HG03378 (cell line): ENCODE results near the gene ACP7.
"Not testable (repeated sequence)": the region's sequence is repeated elsewhere in the genome, so short reads cannot be mapped to it uniquely, and the experiment has no call there.

Experiments
- ATAC-seq: cut with Tn5 transposase; IDR thresholded peaks from one replicate; pipeline ENCODE4 v1.9.1; 2021; ENCODE audit warnings: mild to moderate bottlenecking, moderate library complexity; ENCODE audit not compliant: unreplicated experiment

Gene ACP7

DNA sequence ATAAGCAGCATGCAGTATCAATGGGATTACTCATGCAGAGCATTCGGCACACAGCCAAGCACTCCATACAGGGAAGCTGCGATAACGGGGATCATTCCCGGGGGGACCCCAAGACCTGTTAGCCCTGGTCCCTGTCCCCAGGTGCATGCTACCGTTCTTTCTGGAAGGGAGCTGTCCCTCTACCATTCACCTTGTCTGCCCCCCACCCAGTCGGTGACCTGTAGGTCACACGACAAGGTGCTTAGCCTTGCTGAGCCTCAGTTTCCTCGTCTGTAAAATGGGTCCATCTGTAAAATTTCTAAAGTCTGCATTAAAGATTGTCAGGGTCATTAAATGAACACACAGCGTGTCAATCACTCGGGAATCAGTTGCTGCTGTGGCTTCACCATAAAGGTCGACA, 6.8 kb upstream of the ACP7 start:
- ATAC-seq = no peak

DNA sequence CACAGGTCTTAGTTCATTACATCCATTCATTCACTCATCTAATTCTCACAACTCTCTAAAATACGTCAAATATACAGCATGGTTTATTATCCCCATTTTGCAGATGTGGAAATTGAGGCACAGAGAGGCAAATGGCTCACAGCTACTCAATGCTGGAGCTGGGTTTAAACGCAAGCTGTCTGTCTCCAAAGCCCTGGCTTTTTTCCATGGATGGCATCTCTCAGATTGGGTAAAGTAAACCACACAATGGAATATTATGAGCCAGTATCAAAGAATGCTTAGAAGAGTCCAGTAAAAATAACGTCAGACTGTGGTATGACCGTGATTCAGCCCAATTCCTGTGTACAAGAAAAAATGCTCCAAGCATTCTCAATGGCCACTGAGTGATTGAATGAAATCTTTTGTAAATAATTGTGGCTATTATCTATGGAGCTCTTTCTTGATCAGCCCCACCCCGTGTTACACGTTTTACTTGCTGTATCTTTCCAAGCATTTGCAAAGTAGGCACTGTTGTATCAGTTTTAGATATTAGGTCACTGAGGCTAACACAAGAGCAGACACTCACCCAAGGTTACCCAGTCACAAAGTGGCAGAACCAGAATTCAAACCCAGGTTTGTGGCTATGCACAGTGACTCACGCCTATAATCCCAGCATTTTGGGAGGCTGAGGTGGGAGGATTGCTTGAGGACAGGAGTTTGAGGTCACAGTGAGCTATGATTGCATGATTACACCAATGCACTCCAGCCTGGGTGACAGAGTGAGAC, 5.5 kb upstream of the ACP7 start:
- ATAC-seq = no peak

DNA sequence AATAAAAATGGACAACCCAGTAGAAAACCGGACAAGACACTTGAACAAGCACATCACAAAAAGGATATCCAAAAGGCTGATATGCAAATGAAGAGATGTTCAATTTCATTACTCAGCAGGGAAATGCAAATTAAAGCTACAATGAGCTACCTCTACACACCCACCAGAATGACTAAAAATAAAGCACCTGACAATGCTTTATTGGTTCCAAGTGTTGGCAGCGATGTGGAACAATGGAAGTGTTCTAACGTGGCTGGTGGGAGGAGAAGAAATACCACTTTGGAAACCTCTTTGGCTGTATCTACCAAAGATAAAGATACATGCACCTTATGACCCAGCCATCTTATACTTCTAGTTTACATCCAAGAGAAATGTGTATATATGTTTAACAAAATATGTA, 3.7 kb upstream of the ACP7 start:
- ATAC-seq = no peak

DNA sequence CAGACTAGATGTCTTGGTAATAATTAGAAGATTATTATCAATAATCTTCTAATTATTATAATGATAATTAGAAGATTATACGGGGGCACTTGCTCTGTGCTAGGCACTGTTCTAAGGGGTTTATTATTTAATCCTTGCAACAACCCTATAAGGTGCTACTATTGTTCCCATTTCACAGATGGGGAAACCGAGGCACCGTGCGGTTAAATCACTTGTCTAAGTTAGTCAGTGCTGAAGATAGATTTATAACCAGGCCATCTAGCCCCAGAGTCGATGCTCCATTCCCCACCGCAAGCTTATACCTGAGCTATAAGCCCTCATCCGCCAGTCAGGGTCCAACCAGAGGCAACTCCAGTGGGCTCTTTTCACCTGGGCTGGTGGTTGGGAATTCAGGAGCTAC, 2.0 kb upstream of the ACP7 start:
- no peak for ATAC-seq

DNA sequence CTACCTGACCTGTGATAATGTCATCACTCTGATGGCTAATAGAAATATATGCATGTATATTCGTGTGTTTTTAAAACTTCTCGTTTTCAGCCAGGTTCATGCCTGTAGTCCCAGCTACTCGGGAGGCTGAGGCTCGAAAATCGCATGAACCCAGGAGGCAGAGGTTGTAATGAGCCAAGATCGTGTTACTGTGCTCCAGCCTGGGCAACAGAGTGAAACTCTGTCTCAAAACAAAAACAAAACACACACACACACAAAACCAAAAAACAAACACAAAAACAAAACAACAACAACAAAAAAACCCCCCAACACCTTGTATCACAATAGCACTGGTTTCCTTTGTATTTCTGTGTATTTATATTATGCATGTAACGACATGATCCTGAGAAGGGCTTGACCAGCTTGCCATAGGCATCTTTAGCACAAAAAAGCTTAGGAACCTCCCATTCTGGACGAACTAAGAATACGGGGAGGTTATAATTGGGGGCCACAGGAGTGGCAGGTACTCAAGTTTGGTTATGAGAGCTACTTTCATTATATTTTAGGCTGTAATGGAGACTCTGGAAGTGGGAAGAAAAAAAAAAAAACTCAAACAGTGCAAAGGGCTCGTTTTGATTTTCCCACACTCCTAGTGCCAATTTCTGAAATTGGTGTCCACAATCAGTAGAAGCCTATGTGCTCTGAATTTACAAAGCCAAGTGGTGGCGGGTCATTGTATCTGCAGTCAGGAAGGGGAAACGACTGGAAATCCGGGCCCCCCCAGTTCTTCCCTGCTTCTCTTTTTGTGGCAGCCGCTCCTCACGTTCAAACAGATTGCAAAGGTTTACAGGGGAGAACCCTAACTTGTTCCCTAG, 1.2 kb upstream of the ACP7 start:
- no peak for ATAC-seq

DNA sequence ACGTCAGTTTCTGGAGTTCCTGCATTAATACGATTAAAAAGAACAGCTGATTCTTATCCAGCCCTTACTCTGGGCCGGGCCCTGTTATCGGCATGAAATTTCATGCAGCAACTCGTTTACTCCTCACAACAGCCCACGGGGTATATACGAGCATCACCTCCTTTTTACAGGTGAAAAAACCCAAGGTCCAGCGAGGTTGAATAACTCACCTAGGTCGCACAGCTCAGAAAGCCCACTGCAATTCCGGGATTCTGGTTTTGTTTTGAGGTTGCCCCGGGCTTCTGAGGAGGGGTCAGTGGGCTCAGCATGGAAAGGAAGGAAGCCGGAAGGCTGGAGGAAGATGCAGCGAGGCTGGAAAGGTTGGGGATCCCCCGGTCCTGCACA, 577 bp upstream of the ACP7 start:
- no peak for ATAC-seq

DNA sequence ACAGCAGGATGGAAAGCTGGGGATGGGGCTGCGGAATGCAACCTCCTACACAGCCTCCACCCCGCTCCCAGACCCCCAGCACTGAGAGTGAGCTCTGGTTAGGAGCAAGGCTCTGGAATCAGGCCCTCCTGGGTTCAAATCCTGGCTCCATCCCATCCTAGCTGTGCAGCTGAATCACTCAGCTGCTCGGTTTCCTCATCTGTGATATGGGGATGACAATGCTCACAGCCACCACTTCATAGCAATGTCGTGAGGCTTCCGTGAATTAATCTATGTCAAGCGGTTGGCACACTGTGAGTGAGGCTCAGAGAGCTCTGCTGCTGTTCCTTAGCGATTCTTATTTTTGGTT, 538 bp downstream of the ACP7 start:
- ATAC-seq = no peak

DNA sequence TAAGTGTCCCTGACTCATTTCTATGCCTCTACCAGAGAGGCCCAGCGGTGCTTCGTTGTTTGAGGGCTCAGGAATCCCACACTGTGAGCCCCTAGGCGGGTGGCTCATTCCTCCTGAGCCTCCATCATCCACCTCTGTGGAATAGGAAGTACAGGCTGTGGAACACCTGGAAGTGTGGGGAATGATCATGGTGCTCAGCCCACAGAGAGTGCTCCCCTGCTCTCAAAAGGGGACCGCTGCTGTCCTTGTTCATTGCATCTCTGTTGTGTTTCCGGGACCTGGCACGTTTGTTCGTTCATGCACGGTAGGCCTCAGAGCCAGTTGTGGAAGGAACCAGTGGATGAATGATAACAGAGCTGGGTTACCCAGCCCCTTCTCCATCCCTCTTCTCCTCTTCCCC, 1.2 kb downstream of the ACP7 start:
- no peak for ATAC-seq

DNA sequence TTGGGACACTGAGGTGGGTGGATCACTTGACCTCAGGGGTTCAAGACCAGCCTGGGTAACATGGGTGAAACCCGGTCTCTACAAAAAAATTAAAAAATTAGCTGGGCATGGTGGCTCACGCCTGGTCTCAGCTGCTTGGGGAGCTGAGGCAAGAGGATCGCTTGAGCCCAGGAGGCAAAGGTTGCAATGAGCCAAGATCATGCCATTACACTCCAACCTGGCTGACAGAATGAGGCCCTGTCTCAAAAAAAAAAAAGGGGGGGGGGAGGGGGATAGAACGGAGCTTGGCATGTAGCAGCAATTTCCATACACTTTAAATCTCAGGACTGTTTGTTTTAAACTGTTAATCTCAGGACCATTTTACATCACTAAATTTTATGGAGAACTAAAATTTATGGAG, 2.2 kb downstream of the ACP7 start:
- ATAC-seq = no peak

DNA sequence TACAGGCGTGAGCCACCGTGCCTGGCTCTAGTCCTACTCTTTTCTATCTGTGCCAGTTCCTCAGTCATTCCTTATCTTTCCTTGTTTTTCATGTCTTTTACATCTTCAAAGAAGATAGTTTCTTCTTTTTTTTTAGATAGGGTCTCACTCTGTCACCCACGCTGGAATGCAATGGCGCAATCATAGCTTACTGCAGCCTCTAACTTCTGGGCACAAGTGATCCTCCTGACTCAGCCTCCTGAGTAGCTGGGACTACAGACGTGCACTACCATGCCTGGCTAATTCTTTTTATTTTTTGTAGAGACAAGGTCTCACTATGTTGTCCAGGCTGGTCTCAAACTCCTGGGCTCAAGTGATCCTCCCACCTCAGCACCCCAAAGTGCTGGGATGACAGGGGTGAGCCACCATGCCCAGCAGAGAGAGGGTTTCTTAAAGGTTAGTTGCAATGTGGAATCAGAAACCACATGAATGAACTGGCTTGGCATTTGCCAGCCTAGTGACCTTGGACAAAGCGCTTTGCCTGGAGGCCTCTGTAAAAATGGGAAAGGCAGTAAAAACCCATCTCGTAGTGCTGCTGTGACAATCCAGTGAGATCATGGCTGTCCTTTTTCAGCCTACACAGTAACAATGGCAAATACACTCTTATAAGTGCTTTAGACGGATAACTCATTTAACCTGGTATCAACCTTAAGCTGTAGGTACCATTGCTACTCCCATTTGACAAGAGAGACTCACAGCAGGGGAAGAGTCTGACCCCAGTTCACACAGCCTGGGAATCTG, 3.9 kb downstream of the ACP7 start:
- ATAC-seq = no peak

DNA sequence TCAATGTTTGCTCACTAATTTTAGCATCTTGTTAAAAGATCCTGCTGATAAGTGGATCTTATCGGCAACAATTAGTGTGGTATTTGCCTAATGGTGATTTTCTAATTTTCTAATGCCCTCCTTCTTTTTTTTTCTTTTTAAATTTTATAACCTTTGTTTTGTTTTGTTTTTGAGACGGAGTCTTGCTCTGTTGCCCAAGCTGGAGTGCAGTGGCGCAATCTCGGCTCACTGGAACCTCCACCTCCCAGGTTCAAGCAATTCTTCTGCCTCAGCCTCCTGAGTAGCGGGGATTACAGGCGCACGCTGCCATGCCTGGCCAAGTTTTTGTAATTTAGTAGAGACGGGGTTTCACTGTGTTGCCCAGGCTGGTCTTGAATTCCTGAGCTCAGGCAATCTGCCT, 5.8 kb downstream of the ACP7 start:
- not testable (repeated sequence) for ATAC-seq

DNA sequence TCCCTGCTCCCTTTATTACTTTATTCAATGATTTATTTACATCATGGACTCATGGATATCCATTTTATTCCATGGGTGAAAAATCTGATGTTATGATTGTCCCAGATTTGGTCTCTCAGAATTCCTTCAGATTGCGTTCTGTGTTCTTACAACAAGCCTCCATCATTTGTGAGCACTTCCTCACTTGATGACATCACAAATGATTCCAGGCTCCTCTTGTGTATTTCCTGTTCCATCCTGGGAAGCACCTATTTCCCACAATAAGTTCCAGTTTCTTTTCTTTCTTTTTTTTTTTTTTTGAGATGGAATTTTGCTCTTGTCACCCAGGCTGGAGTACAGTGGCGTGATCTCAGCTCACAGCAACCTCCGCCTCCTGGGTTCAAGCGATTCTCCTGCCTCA, 6.7 kb downstream of the ACP7 start:
- ATAC-seq = no peak

DNA sequence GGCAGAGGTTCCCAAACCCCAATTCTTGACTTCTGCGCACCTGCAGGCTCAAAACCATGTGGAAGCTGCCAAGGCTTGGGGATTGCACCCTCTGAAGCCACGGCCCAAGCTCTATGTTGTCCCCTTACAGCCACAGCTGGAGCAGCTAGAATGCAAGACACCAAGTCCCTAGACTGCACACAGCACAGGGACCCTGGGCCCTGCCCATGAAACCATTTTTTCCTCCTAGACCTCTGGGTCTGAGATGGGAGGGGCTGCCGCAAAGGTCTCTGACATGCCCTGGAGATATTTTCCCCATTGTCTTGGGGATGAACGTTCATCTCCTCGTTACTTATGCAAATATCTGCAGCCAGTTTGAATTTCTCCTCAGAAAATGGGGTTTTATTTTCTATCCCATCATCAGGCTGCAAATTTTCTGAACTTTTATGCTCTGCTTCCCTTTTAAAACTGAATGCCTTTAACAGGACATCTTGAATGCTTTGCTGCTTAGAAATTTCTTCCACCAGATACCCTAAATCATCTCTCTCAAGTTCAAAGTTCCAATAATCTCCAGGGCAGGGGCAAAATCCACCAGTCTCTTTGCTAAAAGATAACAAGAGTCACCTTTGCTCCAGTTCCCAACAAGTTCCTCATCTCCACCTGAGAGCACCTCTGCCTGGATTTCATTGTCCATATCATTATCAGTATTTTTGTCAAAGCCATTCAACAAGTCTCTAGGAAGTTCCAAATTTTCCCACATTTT, 11.8 kb downstream of the ACP7 start:
- not testable (repeated sequence) for ATAC-seq

DNA sequence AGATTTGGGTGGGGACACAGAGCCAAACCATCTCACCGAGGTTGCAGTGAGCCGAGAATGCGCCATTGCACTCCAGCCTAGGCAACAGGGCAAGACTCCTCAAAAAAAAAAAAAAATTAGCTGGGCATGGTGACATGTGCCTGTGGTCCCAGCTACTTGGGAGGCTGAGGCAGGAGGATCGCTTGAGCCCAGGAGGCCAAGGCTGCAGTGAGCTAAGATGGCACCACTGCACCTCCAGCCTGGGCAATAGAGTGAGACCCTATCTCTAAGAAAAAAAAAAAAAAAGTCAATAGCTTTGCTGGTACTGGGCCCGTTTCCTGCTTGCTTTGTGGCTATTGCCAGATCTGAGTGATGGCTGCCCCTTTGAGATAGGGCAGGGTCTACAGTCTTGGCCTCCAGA, 13.1 kb downstream of the ACP7 start:
- no peak for ATAC-seq

DNA sequence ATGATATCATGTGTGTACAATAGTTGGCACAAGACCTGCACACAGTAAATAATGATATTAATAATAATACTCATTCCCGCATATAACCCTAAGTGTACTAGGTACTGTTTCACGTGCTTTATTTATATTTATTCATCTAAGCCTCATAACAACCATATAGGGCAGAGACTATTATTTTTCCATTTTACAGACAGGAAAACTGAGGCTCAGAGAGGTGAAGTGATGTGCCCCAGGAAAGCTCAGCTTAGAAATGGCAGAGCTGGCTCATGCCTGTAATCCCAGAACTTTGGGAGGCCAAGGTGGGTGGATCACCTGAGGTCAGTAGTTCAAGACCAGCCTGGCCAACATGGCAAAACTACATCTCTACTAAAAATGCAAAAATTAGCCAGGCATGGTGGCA, 13.6 kb downstream of the ACP7 start:
- no peak for ATAC-seq

DNA sequence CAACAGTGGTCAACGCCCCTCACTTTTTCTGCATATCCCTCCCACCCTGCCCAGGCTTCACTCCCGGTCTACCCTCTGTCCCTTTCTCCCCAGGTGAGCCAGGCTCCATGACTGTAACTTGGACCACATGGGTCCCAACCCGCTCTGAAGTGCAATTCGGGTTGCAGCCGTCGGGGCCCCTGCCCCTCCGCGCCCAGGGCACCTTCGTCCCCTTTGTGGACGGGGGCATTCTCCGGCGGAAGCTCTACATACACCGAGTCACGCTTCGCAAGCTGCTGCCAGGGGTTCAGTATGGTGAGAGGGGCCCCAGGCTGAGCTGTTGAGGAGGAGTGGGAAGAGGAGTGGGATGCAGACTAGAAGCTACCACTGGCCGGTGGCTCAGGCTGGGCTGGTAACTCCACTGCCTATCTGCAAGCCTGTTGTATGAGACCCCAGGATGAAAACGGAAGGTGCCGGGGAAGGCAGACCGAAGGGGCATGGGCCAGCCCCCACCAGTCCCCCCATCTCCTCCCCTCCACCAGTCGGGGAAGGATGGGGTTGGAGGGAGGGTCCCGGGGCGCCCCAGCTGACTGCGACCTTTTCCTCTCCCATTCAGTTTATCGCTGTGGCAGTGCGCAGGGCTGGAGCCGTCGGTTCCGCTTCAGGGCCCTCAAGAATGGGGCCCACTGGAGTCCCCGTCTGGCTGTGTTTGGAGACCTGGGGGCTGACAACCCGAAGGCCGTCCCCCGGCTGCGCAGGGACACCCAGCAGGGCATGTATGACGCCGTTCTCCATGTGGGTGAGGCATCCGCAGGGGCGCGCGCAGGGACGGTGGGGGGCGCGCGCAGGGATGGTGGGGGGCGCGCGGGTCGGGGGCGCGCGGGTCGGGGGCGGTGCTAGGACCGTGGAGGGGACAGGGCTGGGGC, 14.4 kb downstream of the ACP7 start:
- ATAC-seq = no peak

DNA sequence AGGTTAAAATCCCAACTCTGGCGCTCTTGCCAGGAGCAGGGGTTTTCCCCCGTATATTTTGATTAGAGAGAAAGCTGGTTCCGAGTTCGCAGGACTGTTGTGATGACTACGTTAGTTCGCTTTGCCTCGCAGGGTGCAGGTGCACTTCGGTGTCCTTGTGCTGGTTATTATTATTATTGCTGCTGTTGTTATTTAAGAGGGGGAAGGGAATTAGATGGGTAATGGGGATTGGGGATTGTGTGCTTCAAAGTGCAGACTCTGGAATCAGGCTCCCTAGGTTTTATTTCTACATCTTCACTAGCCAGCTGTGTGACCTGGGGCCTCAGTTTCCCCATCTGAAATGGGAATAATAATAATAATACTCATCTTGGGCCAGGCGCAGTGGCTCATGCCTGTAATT, 15.2 kb downstream of the ACP7 start:
- no peak for ATAC-seq

DNA sequence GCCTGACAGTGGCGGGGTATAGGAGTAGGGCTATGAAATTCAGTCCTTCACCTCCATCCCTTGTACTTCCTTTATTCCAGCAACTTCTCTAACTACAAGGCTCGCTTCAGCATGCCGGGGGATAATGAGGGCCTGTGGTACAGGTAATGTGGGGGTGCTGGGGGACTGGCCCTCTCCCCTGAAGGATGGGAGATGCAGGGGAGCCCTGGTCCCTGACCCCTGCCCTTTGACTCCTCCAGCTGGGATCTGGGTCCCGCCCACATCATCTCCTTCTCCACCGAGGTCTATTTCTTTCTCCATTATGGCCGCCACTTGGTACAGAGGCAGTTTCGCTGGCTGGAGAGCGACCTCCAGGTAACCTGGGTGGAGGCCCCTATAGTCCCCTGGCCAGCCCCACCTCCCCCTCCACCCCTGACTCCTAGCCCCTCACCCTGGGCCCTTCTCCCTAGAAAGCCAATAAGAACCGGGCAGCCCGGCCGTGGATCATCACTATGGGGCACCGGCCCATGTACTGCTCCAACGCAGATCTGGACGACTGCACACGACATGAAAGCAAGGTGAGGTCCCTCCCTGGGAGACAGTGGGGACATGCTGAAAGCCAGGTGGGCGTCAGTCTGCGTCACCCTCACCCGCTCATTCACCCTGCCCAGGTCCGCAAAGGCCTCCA, 16.5 kb downstream of the ACP7 start:
- ATAC-seq = no peak

DNA sequence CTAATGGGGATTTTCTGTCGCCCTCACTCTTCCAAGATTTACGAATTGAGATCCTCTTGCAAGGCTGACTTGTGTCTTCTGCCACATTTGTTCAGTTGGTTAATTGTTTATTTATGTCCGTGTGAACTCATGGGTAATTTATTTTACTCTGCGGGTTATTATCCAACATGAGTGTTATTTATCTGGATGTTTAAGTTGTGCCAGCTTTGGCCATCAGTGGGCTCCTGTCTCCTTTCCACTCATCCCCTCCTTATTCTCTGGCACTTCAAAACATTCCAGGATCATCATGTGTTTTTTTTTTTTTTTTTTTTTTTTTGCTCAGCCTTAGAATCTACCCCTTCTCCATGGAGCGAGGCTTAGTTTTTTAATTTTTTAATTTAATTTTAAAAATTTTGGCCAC, 19.0 kb downstream of the ACP7 start:
- no peak for ATAC-seq

DNA sequence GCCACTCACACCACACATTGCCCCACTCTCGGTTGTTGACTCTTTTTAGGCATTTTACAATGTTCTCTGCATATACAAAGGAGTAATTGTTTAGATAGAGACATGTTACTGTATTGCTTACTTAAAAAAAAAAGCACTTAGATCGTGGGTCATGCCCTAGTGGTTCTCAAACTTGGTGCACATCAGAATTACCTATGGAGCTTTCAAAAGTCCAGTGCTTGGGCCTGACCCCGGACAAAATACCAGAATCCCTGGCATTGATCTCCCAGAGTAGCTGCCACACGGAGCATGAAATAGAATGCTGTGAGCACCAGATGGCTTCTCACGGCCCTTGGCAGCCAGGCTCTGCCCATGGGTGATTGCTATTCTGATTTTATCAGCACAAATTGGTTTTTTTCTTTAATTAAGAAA, 20.0 kb downstream of the ACP7 start:
- ATAC-seq = no peak
